ENCODE measurements around the gene THSD7A.

The THSD7A gene

GRCh38 chr7:11607686-11608085, 224.3 kb downstream of the THSD7A start:
- no peak for TF ChIP-seq POLR2AphosphoS5 (IDR thresholded peaks at IDR 0.05; ENCODE audit: low read depth, low read length)
- TF ChIP-seq TAF1 (IDR thresholded peaks at IDR 0.05; ENCODE audit: borderline replicate concordance, insufficient read depth, low read length), result no peak
- TF ChIP-seq FOXP2 (optimal IDR thresholded peaks at IDR 0.05; ENCODE audit: borderline replicate concordance, extremely low read depth, extremely low read length, insufficient read depth), result no peak
- no peak for TF ChIP-seq SIN3A (IDR thresholded peaks at IDR 0.05; ENCODE audit: borderline replicate concordance, insufficient read depth, low read length)

DNA sequence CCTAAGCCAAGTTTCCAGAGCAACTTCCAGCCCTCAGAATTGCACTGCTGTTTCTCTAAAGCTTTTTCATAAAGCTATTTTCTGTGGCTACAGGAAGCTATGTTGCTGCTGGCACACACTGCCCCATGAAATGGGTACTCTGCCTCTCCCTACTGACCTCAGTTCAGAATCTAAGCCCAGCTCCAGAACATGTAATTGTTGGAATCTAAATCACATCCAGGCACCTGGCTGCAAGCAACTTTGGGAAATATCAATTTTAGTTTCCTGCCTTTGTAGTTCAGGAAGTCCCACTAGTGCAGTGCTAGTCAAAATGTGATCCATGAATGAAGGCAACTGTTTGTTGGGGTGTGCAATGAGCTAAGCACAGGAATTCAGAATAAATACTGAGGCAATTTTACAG, 226.2 kb downstream of the THSD7A start:
- TF ChIP-seq REST (IDR thresholded peaks at IDR 0.05; ENCODE audit: insufficient read depth in 1 of 2, low read depth in 2 of 2, low read length in 2 of 2) (no peak), TAF1 (IDR thresholded peaks at IDR 0.05; ENCODE audit: borderline replicate concordance, insufficient read depth, low read length) (no peak), POLR2AphosphoS5 (IDR thresholded peaks at IDR 0.05; ENCODE audit: low read depth, low read length) (no peak), FOXP2 (optimal IDR thresholded peaks at IDR 0.05; ENCODE audit: borderline replicate concordance, extremely low read depth, extremely low read length, insufficient read depth) (no peak), SIN3A (IDR thresholded peaks at IDR 0.05; ENCODE audit: borderline replicate concordance, insufficient read depth, low read length) (no peak)

GRCh38 chr7:11604505-11604904, 227.5 kb downstream of the THSD7A start:
- TF ChIP-seq POLR2AphosphoS5 (IDR thresholded peaks at IDR 0.05; ENCODE audit: low read depth, low read length), result no peak
- no peak for TF ChIP-seq FOXP2 (optimal IDR thresholded peaks at IDR 0.05; ENCODE audit: borderline replicate concordance, extremely low read depth, extremely low read length, insufficient read depth)
- TF ChIP-seq TAF1 (IDR thresholded peaks at IDR 0.05; ENCODE audit: borderline replicate concordance, insufficient read depth, low read length), result no peak
- TF ChIP-seq SIN3A (IDR thresholded peaks at IDR 0.05; ENCODE audit: borderline replicate concordance, insufficient read depth, low read length), result no peak
- TF ChIP-seq REST (IDR thresholded peaks at IDR 0.05; ENCODE audit: insufficient read depth in 1 of 2, low read depth in 2 of 2, low read length in 2 of 2), result no peak

DNA sequence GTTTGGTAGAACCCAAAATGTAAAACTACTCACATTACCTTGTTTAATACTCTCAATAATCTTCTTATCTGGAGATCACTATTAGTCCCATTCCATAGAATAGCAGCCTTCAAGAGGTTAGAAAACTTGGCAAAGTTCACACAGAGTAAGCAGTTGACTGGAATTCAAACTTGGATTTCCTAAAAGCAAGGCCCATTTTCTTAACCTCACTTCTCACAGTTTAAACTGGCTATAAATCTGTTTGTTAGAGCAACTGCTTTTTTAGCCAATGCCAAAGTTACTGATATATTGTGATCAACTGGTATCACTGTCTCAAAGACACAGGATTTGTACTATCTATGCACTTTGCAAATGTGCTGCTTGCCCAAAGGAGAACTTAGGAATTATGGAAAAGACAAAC, 230.2 kb downstream of the THSD7A start:
- no peak for TF ChIP-seq POLR2AphosphoS5 (IDR thresholded peaks at IDR 0.05; ENCODE audit: low read depth, low read length)
- no peak for TF ChIP-seq TAF1 (IDR thresholded peaks at IDR 0.05; ENCODE audit: borderline replicate concordance, insufficient read depth, low read length)
- TF ChIP-seq SIN3A (IDR thresholded peaks at IDR 0.05; ENCODE audit: borderline replicate concordance, insufficient read depth, low read length), result no peak
- TF ChIP-seq FOXP2 (optimal IDR thresholded peaks at IDR 0.05; ENCODE audit: borderline replicate concordance, extremely low read depth, extremely low read length, insufficient read depth), result no peak
- no peak for TF ChIP-seq REST (IDR thresholded peaks at IDR 0.05; ENCODE audit: insufficient read depth in 1 of 2, low read depth in 2 of 2, low read length in 2 of 2)

DNA sequence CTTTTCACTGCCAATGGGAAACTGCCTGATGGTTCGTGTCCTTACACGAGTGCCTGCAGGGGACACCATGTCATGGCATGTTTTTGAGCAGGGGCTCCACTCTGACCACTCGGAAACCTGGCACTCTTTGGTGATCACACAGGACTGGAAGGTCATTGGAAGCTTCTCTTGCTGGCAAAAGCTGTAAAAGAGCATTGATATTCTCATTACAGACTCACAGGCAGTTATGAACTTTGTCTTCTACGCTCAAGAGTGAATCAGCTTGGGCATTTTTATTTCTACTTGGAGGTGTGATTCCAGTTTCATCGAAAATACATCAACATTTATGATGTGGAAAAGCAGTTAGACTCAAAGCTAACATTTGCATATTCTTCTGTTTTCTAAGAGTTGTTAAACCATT, 238.7 kb downstream of the THSD7A start:
- TF ChIP-seq REST (IDR thresholded peaks at IDR 0.05; ENCODE audit: insufficient read depth in 1 of 2, low read depth in 2 of 2, low read length in 2 of 2), result no peak
- no peak for TF ChIP-seq FOXP2 (optimal IDR thresholded peaks at IDR 0.05; ENCODE audit: borderline replicate concordance, extremely low read depth, extremely low read length, insufficient read depth)
- no peak for TF ChIP-seq SIN3A (IDR thresholded peaks at IDR 0.05; ENCODE audit: borderline replicate concordance, insufficient read depth, low read length)
